OCI-LY3 (cell line): ENCODE measurements around the gene VWA3B.

ENCODE experiments used
- EZH2phosphoT487 ChIP-seq: fragments of 200-600 bp; shearing (Covaris generic); IDR thresholded peaks from 2 replicates; pipeline ENCODE4 v1.6.1; 2018; ENCODE audit warnings: antibody characterized with exemption, mixed run types, low read depth
- TF ChIP-seq, protein P1 (sequence below): fragments of 200-600, 300-600 bp; sonication (generic); IDR thresholded peaks from 2 replicates; pipeline ENCODE4 v1.5.1; 2014; ENCODE audit warnings: antibody characterized with exemption, low read length, low read depth

DNA sequence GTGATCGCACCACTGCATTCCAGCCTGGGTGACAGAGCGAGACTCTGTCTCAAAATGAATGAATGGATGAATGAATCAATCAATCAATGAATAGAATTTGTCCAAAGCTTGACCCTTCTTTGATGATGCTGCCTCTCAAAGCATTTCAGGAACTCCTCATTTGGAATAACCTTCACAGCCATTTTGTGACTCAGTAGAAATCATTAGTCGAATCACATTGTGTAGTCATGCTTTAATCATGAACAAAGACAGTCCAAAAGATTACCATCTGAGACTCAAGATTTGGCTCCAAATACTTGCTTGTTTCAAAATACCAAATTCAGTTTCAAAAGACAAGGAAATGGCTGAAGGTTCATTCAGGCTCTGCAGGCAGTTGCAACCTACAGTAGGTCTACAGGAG, 83.1 kb downstream of the VWA3B start:
- TF ChIP-seq, protein P1, sequence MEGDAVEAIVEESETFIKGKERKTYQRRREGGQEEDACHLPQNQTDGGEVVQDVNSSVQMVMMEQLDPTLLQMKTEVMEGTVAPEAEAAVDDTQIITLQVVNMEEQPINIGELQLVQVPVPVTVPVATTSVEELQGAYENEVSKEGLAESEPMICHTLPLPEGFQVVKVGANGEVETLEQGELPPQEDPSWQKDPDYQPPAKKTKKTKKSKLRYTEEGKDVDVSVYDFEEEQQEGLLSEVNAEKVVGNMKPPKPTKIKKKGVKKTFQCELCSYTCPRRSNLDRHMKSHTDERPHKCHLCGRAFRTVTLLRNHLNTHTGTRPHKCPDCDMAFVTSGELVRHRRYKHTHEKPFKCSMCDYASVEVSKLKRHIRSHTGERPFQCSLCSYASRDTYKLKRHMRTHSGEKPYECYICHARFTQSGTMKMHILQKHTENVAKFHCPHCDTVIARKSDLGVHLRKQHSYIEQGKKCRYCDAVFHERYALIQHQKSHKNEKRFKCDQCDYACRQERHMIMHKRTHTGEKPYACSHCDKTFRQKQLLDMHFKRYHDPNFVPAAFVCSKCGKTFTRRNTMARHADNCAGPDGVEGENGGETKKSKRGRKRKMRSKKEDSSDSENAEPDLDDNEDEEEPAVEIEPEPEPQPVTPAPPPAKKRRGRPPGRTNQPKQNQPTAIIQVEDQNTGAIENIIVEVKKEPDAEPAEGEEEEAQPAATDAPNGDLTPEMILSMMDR: no peak
- TF ChIP-seq EZH2phosphoT487: no peak
